ENCODE data around the gene JPT2.
"Not testable (repeated sequence)": the region's sequence is repeated elsewhere in the genome, so short reads cannot be mapped to it uniquely, and the experiment has no call there.

- not testable (repeated sequence) for TF ChIP-seq POLR2A, EP300 (IDR thresholded peaks at IDR 0.05)
Measured at GRCh38 chr16:1718236-1718635, 40.2 kb downstream of the JPT2 start.

All from suprapubic skin (tissue), 2 donors.